Endodermal cell (in vitro differentiated cells): ENCODE data around the gene FAM222B. TPM values are rescaled to one million over a fixed set of nuclear protein-coding genes. Genes with fewer than 3 reads are reported as not detected.
"Not testable (repeated sequence)": the region's sequence is repeated elsewhere in the genome, so short reads cannot be mapped to it uniquely, and the experiment has no call there.

Source experiments
- DNase-seq: peaks from one replicate; pipeline ENCODE4 v3.0.0-alpha.2; 2017
- H3K27ac ChIP-seq: 2 replicates; pipeline ENCODE4 v1.5.1; 2013; ENCODE audit warnings: mild to moderate bottlenecking, low read depth, low read length, moderate library complexity
- H3K27me3 ChIP-seq: 2 replicates; pipeline ENCODE4 v1.6.1; 2013; ENCODE audit warnings: mild to moderate bottlenecking, low read length, moderate library complexity; ENCODE audit not compliant: insufficient read depth, control insufficient read depth, poor library complexity, severe bottlenecking
- H3K36me3 ChIP-seq: 2 replicates; pipeline ENCODE4 v1.7.0; 2013; ENCODE audit warnings: mild to moderate bottlenecking, low read length, moderate library complexity; ENCODE audit not compliant: control insufficient read depth, insufficient read depth
- H3K4me1 ChIP-seq: one replicate; pipeline ENCODE4 v1.7.0; 2013; ENCODE audit warnings: low read length; ENCODE audit not compliant: control insufficient read depth, insufficient read depth
- H3K4me3 ChIP-seq: 2 replicates; pipeline ENCODE4 v1.5.1; 2013; ENCODE audit warnings: mild to moderate bottlenecking, low read length, moderate library complexity
- H3K9ac ChIP-seq: 2 replicates; pipeline ENCODE4 v1.6.1; 2013; ENCODE audit warnings: mild to moderate bottlenecking, low read length, moderate library complexity; ENCODE audit not compliant: poor library complexity, severe bottlenecking; ENCODE audit errors: extremely low read depth
- H3K9me3 ChIP-seq: 2 replicates; pipeline ENCODE4 v1.6.1; 2013; ENCODE audit warnings: mild to moderate bottlenecking, low read length, moderate library complexity; ENCODE audit not compliant: control insufficient read depth
- H3K27ac Mint-ChIP-seq: 2 replicates; pipeline ENCODE4 v1.8.0; 2020; ENCODE audit warnings: mixed read lengths
- H3K27me3 Mint-ChIP-seq: 2 replicates; pipeline ENCODE4 v1.8.0; 2021; ENCODE audit warnings: mild to moderate bottlenecking, mixed read lengths; ENCODE audit not compliant: insufficient read depth
- H3K36me3 Mint-ChIP-seq: 2 replicates; pipeline ENCODE4 v1.8.0; 2020; ENCODE audit warnings: low read depth, mixed read lengths
- H3K4me1 Mint-ChIP-seq: 2 replicates; pipeline ENCODE4 v1.8.0; 2020; ENCODE audit warnings: mixed read lengths
- H3K4me3 Mint-ChIP-seq: 2 replicates; pipeline ENCODE4 v1.8.0; 2020; ENCODE audit warnings: mild to moderate bottlenecking, moderate library complexity, mixed read lengths
- H3K9me3 Mint-ChIP-seq: 2 replicates; pipeline ENCODE4 v1.8.0; 2020; ENCODE audit warnings: mild to moderate bottlenecking, mixed read lengths
- CTCF ChIP-seq: fragments of 200-600 bp; sonication (generic); conservative IDR thresholded peaks from 2 replicates; pipeline ENCODE4 v1.5.0; 2021; ENCODE audit warnings: antibody characterized with exemption, mild to moderate bottlenecking
- WGBS, 2 experiments: methylation state at CpG; one replicate each; pipeline versions ENCODE4 v1.1.5 to v1.1.7; 2013; ENCODE audit warnings: missing lambda C conversion rate in 2 of 2, mixed read lengths in 1 of 2; ENCODE audit not compliant: insufficient coverage in 1 of 2, insufficient read length in 1 of 2; 5-methylcytosine and 5-hydroxymethylcytosine counted together
- total RNA-seq, 2 donors: library from RNA; stranded (reverse); fragmentation: NEBNext Ultra II Directional in 1 of 2; extraction: Animal tissue kit (Norgen Biotek cat#: 25700) in 1 of 2; gene quantifications; 2 replicates in 1 of 2; 3 replicates in 1 of 2; pipeline ENCODE4 v1.2.1, GENCODE V29; 2021

FAM222B gene
- total RNA-seq, 2 donors from 2014 or later = 59.2 to 75.7 TPM

- peaks cover 38% of the 10 kb centered on the region for H3K4me1 Mint-ChIP-seq
- 0 to 2% methylated on average over 23 to 45 of the region's 45 CpGs for WGBS, 2 experiments
- TF ChIP-seq CTCF = no peak
- H3K36me3 ChIP-seq = peaks cover 37% of the 10 kb centered on the region
- peak; percentile 96 for DNase-seq
- peak overlapping the region; percentile 69 for H3K27ac ChIP-seq
- no peaks in the 10 kb centered on the region for H3K9me3 ChIP-seq
- H3K4me3 Mint-ChIP-seq = peak overlapping the region; percentile 89
- H3K27me3 Mint-ChIP-seq = no peaks in the 10 kb centered on the region
- H3K27ac Mint-ChIP-seq = peak overlapping the region; percentile 99
- H3K9ac ChIP-seq = peak overlapping the region; percentile 61
- peak overlapping the region; percentile 82 for H3K4me3 ChIP-seq
- H3K27me3 ChIP-seq = no peaks in the 10 kb centered on the region
- H3K9me3 Mint-ChIP-seq = no peaks in the 10 kb centered on the region
- peaks cover 6% of the 10 kb centered on the region for H3K4me1 ChIP-seq
- peaks cover 38% of the 10 kb centered on the region for H3K36me3 Mint-ChIP-seq
These were observed 116.8 kb downstream of the FAM222B start for GRCh38 chr17:28725660-28726225.

GRCh38 chr17:28725166-28725659 is 117.4 kb downstream of the FAM222B start:
- peak overlapping the region; percentile 89 for H3K4me3 Mint-ChIP-seq
- Histone ChIP-seq H3K36me3 (peaks cover 42% of the 10 kb centered on the region), H3K9ac (peak overlapping the region; percentile 61), H3K9me3 (no peaks in the 10 kb centered on the region), H3K4me3 (peak overlapping the region; percentile 82), H3K27ac (peak overlapping the region; percentile 69), H3K27me3 (no peaks in the 10 kb centered on the region), H3K4me1 (peaks cover 6% of the 10 kb centered on the region)
- no peaks in the 10 kb centered on the region for H3K27me3 Mint-ChIP-seq
- peaks cover 38% of the 10 kb centered on the region for H3K4me1 Mint-ChIP-seq
- H3K9me3 Mint-ChIP-seq = no peaks in the 10 kb centered on the region
- H3K36me3 Mint-ChIP-seq = peaks cover 43% of the 10 kb centered on the region
- H3K27ac Mint-ChIP-seq = peak overlapping the region; percentile 99
- peak; percentile 45 for TF ChIP-seq CTCF
- no peak for DNase-seq
- 13 to 17% methylated on average over 6 to 20 of the region's 20 CpGs for WGBS, 2 experiments

- H3K4me1 ChIP-seq = peaks cover 6% of the 10 kb centered on the region
- H3K27ac Mint-ChIP-seq = peak overlapping the region; percentile 99
- no peak overlapping the region for H3K9ac ChIP-seq
- peak overlapping the region; percentile 82 for H3K4me3 ChIP-seq
- H3K36me3 ChIP-seq = peaks cover 42% of the 10 kb centered on the region
- no peaks in the 10 kb centered on the region for H3K9me3 ChIP-seq
- no peaks in the 10 kb centered on the region for H3K9me3 Mint-ChIP-seq
- H3K4me1 Mint-ChIP-seq = peaks cover 35% of the 10 kb centered on the region
- peak overlapping the region; percentile 89 for H3K4me3 Mint-ChIP-seq
- no peak for TF ChIP-seq CTCF
- peak; percentile 75 for DNase-seq
- H3K27me3 Mint-ChIP-seq = no peaks in the 10 kb centered on the region
- H3K36me3 Mint-ChIP-seq = peaks cover 47% of the 10 kb centered on the region
- no peaks in the 10 kb centered on the region for H3K27me3 ChIP-seq
- 84 to 90% methylated on average over 8 to 10 of the region's 10 CpGs for WGBS, 2 experiments
- H3K27ac ChIP-seq = no peak overlapping the region
These were observed 118.0 kb downstream of the FAM222B start for GRCh38 chr17:28724500-28725165.

- H3K27me3 Mint-ChIP-seq, H3K9me3 ChIP-seq, H3K27ac ChIP-seq, DNase-seq, H3K9ac ChIP-seq, H3K9me3 Mint-ChIP-seq, H3K27me3 ChIP-seq, H3K4me1 ChIP-seq: not testable (repeated sequence)
- 84 to 93% methylated on average over 2 to 4 of the region's 4 CpGs for WGBS, 2 experiments
- Mint-ChIP-seq H3K36me3 (peaks cover 47% of the 10 kb centered on the region), H3K4me3 (peak overlapping the region; percentile 89), H3K4me1 (peaks cover 37% of the 10 kb centered on the region), H3K27ac (peak overlapping the region; percentile 99)
- Histone ChIP-seq H3K4me3 (peak overlapping the region; percentile 82), H3K36me3 (peaks cover 42% of the 10 kb centered on the region)
These were observed 118.6 kb downstream of the FAM222B start for GRCh38 chr17:28723836-28724499.
